Sigmoid colon (tissue), 4 donors: Measurements from ENCODE around the gene PSMG3.

Experiments used
- EP300 ChIP-seq, 4 donors: sonication (generic); formaldehyde crosslinking; IDR thresholded peaks; one replicate each; pipeline ENCODE4 v1.6.1; 2017; ENCODE audit warnings: antibody characterized with exemption in 4 of 4
- POLR2A ChIP-seq, 2 donors: fragments of 450-650 bp; IDR thresholded peaks; one replicate each; pipeline ENCODE4 v1.6.1; 2016; ENCODE audit warnings: antibody characterized with exemption in 2 of 2, mild to moderate bottlenecking in 2 of 2, moderate library complexity in 2 of 2
- TF ChIP-seq, protein P1 (sequence below), 4 experiments: fragments of 450-650 bp in 3 of 4; fragments of 200-600 bp in 1 of 4; IDR thresholded peaks; one replicate each; pipeline ENCODE4 v1.5.1; 2016 to 2019; ENCODE audit warnings: antibody characterized with exemption in 4 of 4, mild to moderate bottlenecking in 3 of 4, moderate library complexity in 2 of 4

DNA sequence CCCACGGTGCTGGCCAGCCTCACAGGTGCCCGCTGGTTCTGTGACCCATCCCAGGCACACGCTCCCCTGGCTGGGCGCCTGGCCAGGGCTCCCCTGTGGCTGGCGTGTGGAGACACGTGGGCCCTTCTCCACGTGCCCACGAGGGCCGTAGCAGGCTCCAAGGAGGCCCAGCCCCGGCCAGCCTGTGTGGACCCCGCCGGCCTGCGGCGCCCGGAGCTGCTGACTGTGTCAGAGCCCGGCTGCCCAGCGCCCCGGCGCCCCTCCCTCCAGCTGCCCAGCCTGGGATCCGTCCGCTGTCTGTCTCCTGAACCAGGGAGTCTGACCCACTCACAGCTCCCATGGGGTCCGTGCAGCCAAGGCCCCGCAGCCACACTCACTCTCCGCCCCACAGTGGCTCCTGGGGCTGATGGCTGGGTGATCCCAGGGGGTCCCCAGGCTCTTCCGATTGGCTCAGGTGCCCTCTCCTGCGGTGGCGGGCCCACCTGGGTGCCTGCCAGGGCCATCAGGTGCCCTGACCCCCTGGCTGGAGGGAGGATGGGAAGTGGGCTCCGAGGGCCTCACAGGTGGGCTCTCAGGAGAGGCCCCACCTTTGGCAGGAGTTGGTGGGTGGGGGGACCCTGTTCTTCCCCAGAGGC lies 23.4 kb downstream of the PSMG3 start:
- TF ChIP-seq, protein P1, sequence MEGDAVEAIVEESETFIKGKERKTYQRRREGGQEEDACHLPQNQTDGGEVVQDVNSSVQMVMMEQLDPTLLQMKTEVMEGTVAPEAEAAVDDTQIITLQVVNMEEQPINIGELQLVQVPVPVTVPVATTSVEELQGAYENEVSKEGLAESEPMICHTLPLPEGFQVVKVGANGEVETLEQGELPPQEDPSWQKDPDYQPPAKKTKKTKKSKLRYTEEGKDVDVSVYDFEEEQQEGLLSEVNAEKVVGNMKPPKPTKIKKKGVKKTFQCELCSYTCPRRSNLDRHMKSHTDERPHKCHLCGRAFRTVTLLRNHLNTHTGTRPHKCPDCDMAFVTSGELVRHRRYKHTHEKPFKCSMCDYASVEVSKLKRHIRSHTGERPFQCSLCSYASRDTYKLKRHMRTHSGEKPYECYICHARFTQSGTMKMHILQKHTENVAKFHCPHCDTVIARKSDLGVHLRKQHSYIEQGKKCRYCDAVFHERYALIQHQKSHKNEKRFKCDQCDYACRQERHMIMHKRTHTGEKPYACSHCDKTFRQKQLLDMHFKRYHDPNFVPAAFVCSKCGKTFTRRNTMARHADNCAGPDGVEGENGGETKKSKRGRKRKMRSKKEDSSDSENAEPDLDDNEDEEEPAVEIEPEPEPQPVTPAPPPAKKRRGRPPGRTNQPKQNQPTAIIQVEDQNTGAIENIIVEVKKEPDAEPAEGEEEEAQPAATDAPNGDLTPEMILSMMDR (IDR thresholded peaks at IDR 0.05): no peak
- TF ChIP-seq POLR2A (IDR thresholded peaks at IDR 0.05) (no peak), EP300 (IDR thresholded peaks at IDR 0.05) (no peak)
